Thyroid gland (tissue), 4 donors: Measurements from ENCODE around the gene FRAS1.

Experiments used
- POLR2A ChIP-seq, 2 donors: fragments of 450-650 bp; IDR thresholded peaks; one replicate each; pipeline ENCODE4 v1.6.1; 2017; ENCODE audit warnings: antibody characterized with exemption in 2 of 2, mild to moderate bottlenecking in 2 of 2, moderate library complexity in 1 of 2
- TF ChIP-seq, protein P1 (sequence below), 6 experiments: fragments of 200-600 bp in 3 of 6; fragments of 450-650 bp in 3 of 6; sonication (generic) in 3 of 6; IDR thresholded peaks; one replicate each; pipeline ENCODE4 v1.5.1; 2016 to 2019; ENCODE audit warnings: antibody characterized with exemption in 6 of 6, mild to moderate bottlenecking in 2 of 6, inconsistent platforms in 1 of 6, moderate library complexity in 1 of 6

DNA sequence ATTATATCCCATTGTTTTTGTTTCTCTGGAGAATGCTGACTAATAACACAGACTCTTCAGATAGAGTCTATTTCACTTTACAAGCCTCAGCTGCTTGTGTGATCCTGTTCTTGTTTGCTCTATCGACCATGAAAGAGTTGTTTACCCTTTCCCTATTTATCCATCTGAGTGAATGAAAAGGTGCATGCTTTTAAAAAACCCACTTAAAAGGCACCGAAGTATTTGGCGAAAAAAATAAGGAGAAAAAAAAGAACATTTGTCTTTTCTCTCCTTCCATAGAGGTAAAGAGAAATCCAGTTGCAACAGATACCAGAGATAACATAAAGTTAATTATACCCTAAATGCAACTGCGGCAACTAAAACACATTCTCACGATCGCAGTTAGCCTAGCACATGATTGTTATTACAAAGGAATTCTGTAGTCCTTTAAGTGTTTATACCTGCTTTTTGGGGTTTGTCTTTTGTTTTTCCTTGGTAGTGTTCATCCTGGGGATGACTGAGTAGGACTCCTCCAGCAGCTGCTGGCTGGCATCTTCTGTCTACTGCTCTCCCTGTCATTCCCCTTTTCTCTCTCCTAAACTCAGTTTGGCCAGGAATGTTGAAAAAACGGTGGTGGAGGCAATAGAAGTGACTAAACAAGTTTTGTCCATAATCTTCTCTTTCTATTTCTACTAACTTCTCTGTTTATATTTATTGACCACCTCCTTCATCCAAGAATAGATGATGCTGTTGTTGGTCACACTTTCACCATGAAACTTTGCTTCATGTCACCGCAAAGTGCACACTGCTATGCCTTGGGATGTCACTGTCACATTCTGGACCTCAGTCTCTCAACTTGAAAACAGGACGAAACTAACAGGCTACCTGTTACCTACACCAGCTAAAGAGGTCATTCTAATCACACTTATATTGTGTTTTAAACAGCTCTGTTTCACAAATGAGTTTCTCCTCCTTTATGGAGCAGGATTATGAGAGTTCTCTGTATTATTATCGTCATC lies 41.9 kb upstream of the FRAS1 start:
- TF ChIP-seq, protein P1, sequence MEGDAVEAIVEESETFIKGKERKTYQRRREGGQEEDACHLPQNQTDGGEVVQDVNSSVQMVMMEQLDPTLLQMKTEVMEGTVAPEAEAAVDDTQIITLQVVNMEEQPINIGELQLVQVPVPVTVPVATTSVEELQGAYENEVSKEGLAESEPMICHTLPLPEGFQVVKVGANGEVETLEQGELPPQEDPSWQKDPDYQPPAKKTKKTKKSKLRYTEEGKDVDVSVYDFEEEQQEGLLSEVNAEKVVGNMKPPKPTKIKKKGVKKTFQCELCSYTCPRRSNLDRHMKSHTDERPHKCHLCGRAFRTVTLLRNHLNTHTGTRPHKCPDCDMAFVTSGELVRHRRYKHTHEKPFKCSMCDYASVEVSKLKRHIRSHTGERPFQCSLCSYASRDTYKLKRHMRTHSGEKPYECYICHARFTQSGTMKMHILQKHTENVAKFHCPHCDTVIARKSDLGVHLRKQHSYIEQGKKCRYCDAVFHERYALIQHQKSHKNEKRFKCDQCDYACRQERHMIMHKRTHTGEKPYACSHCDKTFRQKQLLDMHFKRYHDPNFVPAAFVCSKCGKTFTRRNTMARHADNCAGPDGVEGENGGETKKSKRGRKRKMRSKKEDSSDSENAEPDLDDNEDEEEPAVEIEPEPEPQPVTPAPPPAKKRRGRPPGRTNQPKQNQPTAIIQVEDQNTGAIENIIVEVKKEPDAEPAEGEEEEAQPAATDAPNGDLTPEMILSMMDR (IDR thresholded peaks at IDR 0.05), result no peak
- TF ChIP-seq POLR2A (IDR thresholded peaks at IDR 0.05), result peak in 1 of 2 donors; percentile 36
